GM21528 (cell line): ENCODE measurements around the gene GCKR.

Source experiments
- ATAC-seq: cut with Tn5 transposase; IDR thresholded peaks from one replicate; pipeline ENCODE4 v1.9.1; 2021; ENCODE audit warnings: mild to moderate bottlenecking, moderate library complexity; ENCODE audit not compliant: unreplicated experiment, low FRiP score

GCKR gene

GRCh38 chr2:27496357-27497287 lies at the start of gene GCKR:
Gene GCKR, plus strand, starts transcription at chr2:27496839. Its CDS starts 66 bp downstream, at chr2:27496905.
- no peak for ATAC-seq

GRCh38 chr2:27448381-27448780 lies 48.3 kb upstream of the GCKR start:
- no peak for ATAC-seq

- ATAC-seq, result no peak
Observed at GRCh38 chr2:27451095-27451494, 45.5 kb upstream of the GCKR start.

- ATAC-seq, result no peak
Observed at GRCh38 chr2:27453968-27454367, 42.7 kb upstream of the GCKR start.

- no peak for ATAC-seq
Observed at GRCh38 chr2:27461118-27461517, 35.5 kb upstream of the GCKR start.

GRCh38 chr2:27464443-27464842 lies 32.2 kb upstream of the GCKR start:
- no peak for ATAC-seq

GRCh38 chr2:27471961-27472360 lies 24.7 kb upstream of the GCKR start:
- no peak for ATAC-seq

GRCh38 chr2:27485496-27485895 lies 11.1 kb upstream of the GCKR start:
- ATAC-seq, result no peak

- ATAC-seq, result peak; percentile 11
Observed at GRCh38 chr2:27489118-27489497, 7.5 kb upstream of the GCKR start.

GRCh38 chr2:27489498-27490397 lies 6.9 kb upstream of the GCKR start, which contains the start of gene IFT172:
Gene IFT172, minus strand, starts transcription at chr2:27489743. Its CDS starts 90 bp downstream, at chr2:27489653.
- ATAC-seq, result peak; percentile 95

GRCh38 chr2:27492557-27492956 lies 4.1 kb upstream of the GCKR start:
- no peak for ATAC-seq

GRCh38 chr2:27493948-27494283 lies 2.7 kb upstream of the GCKR start:
- no peak for ATAC-seq

GRCh38 chr2:27494284-27494943 lies 2.2 kb upstream of the GCKR start:
- no peak for ATAC-seq

GRCh38 chr2:27494944-27495554 lies 1.6 kb upstream of the GCKR start, which contains the start of gene FNDC4:
Gene FNDC4, minus strand, starts transcription at chr2:27495200. Its CDS starts 521 bp downstream, at chr2:27494679.
- ATAC-seq, result no peak

GRCh38 chr2:27495840-27496356 lies 741 bp upstream of the GCKR start:
- ATAC-seq, result no peak

- no peak for ATAC-seq
Observed at GRCh38 chr2:27497288-27497627, 619 bp downstream of the GCKR start.

- no peak for ATAC-seq
Observed at GRCh38 chr2:27498975-27499374, 2.3 kb downstream of the GCKR start.

- ATAC-seq, result no peak
Observed at GRCh38 chr2:27501042-27501441, 4.4 kb downstream of the GCKR start.

- no peak for ATAC-seq
Observed at GRCh38 chr2:27502142-27502541, 5.5 kb downstream of the GCKR start.

- no peak for ATAC-seq
Observed at GRCh38 chr2:27506587-27506986, 9.9 kb downstream of the GCKR start.
